Spleen (tissue), 11 donors: Measurements from ENCODE around the gene LKAAEAR1. TPM values are rescaled to one million over a fixed set of nuclear protein-coding genes. Genes with fewer than 3 reads are reported as not detected.

Experiments
- DNase-seq: peaks from one replicate; pipeline ENCODE4 v3.0.0-alpha.2; 2020
- H3K27ac ChIP-seq, 8 donors: fragments of 200-600 bp; sonication (generic) in 7 of 8; 1 replicate in 4 of 8; 2 replicates in 4 of 8; pipeline versions ENCODE4 v1.5.0 to v1.8.0; 2016 to 2021; ENCODE audit warnings: inconsistent platforms in 4 of 8, mild to moderate bottlenecking in 4 of 8, moderate library complexity in 1 of 8
- H3K27me3 ChIP-seq, 7 donors: fragments of 200-600 bp; sonication (generic) in 6 of 7; replicated peaks in 1 of 7; 1 replicate in 4 of 7; 2 replicates in 3 of 7; pipeline versions ENCODE4 v1.5.0 to v1.8.0; 2016 to 2021; ENCODE audit warnings: inconsistent platforms in 3 of 7, mild to moderate bottlenecking in 1 of 7
- H3K36me3 ChIP-seq, 6 donors: fragments of 200-600 bp; sonication (generic) in 5 of 6; 1 replicate in 4 of 6; 2 replicates in 2 of 6; pipeline versions ENCODE4 v1.5.0 to v1.8.0; 2016 to 2021; ENCODE audit warnings: inconsistent platforms in 2 of 6
- H3K4me1 ChIP-seq, 6 donors: fragments of 200-600 bp; sonication (generic) in 5 of 6; 1 replicate in 3 of 6; 2 replicates in 3 of 6; pipeline versions ENCODE4 v1.5.0 to v1.8.0; 2016 to 2021; ENCODE audit warnings: inconsistent platforms in 3 of 6
- H3K4me3 ChIP-seq, 8 donors: fragments of 200-600 bp; sonication (generic) in 7 of 8; 1 replicate in 4 of 8; 2 replicates in 4 of 8; pipeline versions ENCODE4 v1.5.0 to v1.8.0; 2016 to 2021; ENCODE audit warnings: inconsistent platforms in 4 of 8, mild to moderate bottlenecking in 4 of 8, moderate library complexity in 2 of 8
- H3K9me3 ChIP-seq, 8 donors: fragments of 200-600 bp; sonication (generic) in 7 of 8; 1 replicate in 4 of 8; 2 replicates in 4 of 8; pipeline versions ENCODE4 v1.5.0 to v1.8.0; 2016 to 2021; ENCODE audit warnings: inconsistent platforms in 4 of 8
- CTCF ChIP-seq, 11 experiments: fragments of 200-600 bp in 7 of 11; fragments of 450-650 bp in 4 of 11; sonication (generic) in 4 of 11; IDR thresholded peaks in 8 of 11; conservative IDR thresholded peaks in 3 of 11; 1 replicate in 7 of 11; 2 replicates in 4 of 11; pipeline versions ENCODE4 v1.4.0 to v1.8.0; 2016 to 2021; ENCODE audit warnings: antibody characterized with exemption in 11 of 11, inconsistent platforms in 4 of 11, mild to moderate bottlenecking in 1 of 11
- POLR2A ChIP-seq, 3 donors: fragments of 450-650 bp; IDR thresholded peaks; one replicate each; pipeline ENCODE4 v1.5.1; 2017; ENCODE audit warnings: antibody characterized with exemption in 3 of 3, mild to moderate bottlenecking in 1 of 3
- POLR2AphosphoS5 ChIP-seq, 3 donors: sonication (generic); formaldehyde crosslinking; IDR thresholded peaks; one replicate each; pipeline ENCODE4 v1.5.1; 2017; ENCODE audit warnings: antibody characterized with exemption in 3 of 3
- WGBS, 5 donors: extraction: QIAGEN DNeasy Blood & Tissue Kit in 3 of 5; methylation state at CpG; one replicate each; pipeline versions ENCODE4 v1.1.5 to v1.1.7; 2013 to 2018; 5-methylcytosine and 5-hydroxymethylcytosine counted together
- intact Hi-C: fragments of 100-400 bp; cut with DNase I; formaldehyde crosslinking; loops from one replicate; pipeline ENCODE4 v1.15.0; 2023; ENCODE audit warnings: low total_unique reads
- polyA plus RNA-seq, 3 donors: library from polyadenylated mRNA; stranded (reverse); fragments of 200-250 nt; gene quantifications; one replicate each; pipeline ENCODE4 v1.2.1, GENCODE V29; 2013
- total RNA-seq, 7 donors: library from RNA; depleted of rRNA in 3 of 7; stranded (reverse); fragments of >200 nt in 3 of 7; fragmentation: NEBNext Ultra II Directional in 4 of 7; extraction: Animal tissue kit (Norgen Biotek cat#: 25700) in 4 of 7; gene quantifications; one replicate each; pipeline versions ENCODE4 v1.1.0 to v1.2.1, GENCODE V29; 2016 to 2021
- donor health status: healthy with polysubstance abuse.
- donor health status: DM: no; HTN: no; CAD: no; lungs with moderate emphysema.
- donor health status: DM: no; HTN: no; CAD: no.
- donor health status: Bipolar disorder and iron deficiency.
- donor health status: healthy.
- donor health status: DM: no; HTN: no; CAD: no.
- donor health status: DM: yes; HTN: yes; CAD: no.

LKAAEAR1 gene
- total and polyA plus RNA-seq, 10 donors = 0.26 to 0.66 (median 0.51) TPM; not detected in 6

- intact Hi-C loops = no loop called here
- Histone ChIP-seq H3K27me3 (peaks cover 0 to 46% (median 28%) of the 10 kb centered on the region in 7 donors), H3K4me3 (no peak overlapping the region), H3K27ac (peak overlapping the region in 3 of 8 donors; percentile 4 to 70 (median 16)), H3K4me1 (peaks cover 5 to 36% (median 23%) of the 10 kb centered on the region in 6 donors), H3K36me3 (peaks cover 0 to 43% (median 13%) of the 10 kb centered on the region in 6 donors), H3K9me3 (no peaks in the 10 kb centered on the region)
- TF ChIP-seq CTCF (IDR thresholded peaks at IDR 0.05 in 8 of 11, conservative IDR thresholded peaks at IDR 0.05 in 3 of 11) (no peak), POLR2A (IDR thresholded peaks at IDR 0.05) (no peak), POLR2AphosphoS5 (IDR thresholded peaks at IDR 0.05) (peak in 1 of 3 donors; percentile 31)
- WGBS, 5 donors = 58 to 72% (median 63%) methylated on average over 14 of the region's 14 CpGs
- DNase-seq = no peak
Observed at GRCh38 chr20:64099880-64100565, 15.8 kb upstream of the LKAAEAR1 start.

- H3K27me3 ChIP-seq = peaks cover 0 to 42% (median 28%) of the 10 kb centered on the region in 7 donors
- no peaks in the 10 kb centered on the region for H3K9me3 ChIP-seq
- H3K4me3 ChIP-seq = no peak overlapping the region
- no peak for DNase-seq
- peak overlapping the region in 1 of 8 donors; percentile 70 for H3K27ac ChIP-seq
- peaks cover 0 to 43% (median 13%) of the 10 kb centered on the region in 6 donors for H3K36me3 ChIP-seq
- peaks cover 5 to 36% (median 23%) of the 10 kb centered on the region in 6 donors for H3K4me1 ChIP-seq
- WGBS, 5 donors = 88 to 94% (median 91%) methylated on average over 9 to 21 of the region's 21 CpGs
- intact Hi-C loops = no loop called here
- TF ChIP-seq POLR2AphosphoS5 (IDR thresholded peaks at IDR 0.05) = no peak
- no peak for TF ChIP-seq CTCF (IDR thresholded peaks at IDR 0.05 in 8 of 11, conservative IDR thresholded peaks at IDR 0.05 in 3 of 11)
- no peak for TF ChIP-seq POLR2A (IDR thresholded peaks at IDR 0.05)
Observed at GRCh38 chr20:64099086-64099786, 15.0 kb upstream of the LKAAEAR1 start.

GRCh38 chr20:64098471-64099013, 14.3 kb upstream of the LKAAEAR1 start:
- no peak for DNase-seq
- Histone ChIP-seq H3K4me3 (no peak overlapping the region), H3K9me3 (no peaks in the 10 kb centered on the region), H3K27me3 (peaks cover 0 to 35% (median 28%) of the 10 kb centered on the region in 7 donors), H3K4me1 (peaks cover 5 to 36% (median 23%) of the 10 kb centered on the region in 6 donors), H3K27ac (no peak overlapping the region), H3K36me3 (peaks cover 0 to 43% (median 13%) of the 10 kb centered on the region in 6 donors)
- TF ChIP-seq POLR2A (IDR thresholded peaks at IDR 0.05) (no peak), CTCF (IDR thresholded peaks at IDR 0.05 in 8 of 11, conservative IDR thresholded peaks at IDR 0.05 in 3 of 11) (no peak), POLR2AphosphoS5 (IDR thresholded peaks at IDR 0.05) (no peak)
- WGBS, 5 donors = 92 to 98% (median 94%) methylated on average over 24 to 28 of the region's 28 CpGs
- intact Hi-C loops = no loop called here

GRCh38 chr20:64096535-64096934, 12.3 kb upstream of the LKAAEAR1 start:
- Histone ChIP-seq H3K4me1 (peaks cover 0 to 22% (median 8%) of the 10 kb centered on the region in 6 donors), H3K27ac (no peak overlapping the region), H3K36me3 (peaks cover 0 to 43% (median 13%) of the 10 kb centered on the region in 6 donors), H3K27me3 (peaks cover 0 to 15% (median 8%) of the 10 kb centered on the region in 7 donors), H3K4me3 (no peak overlapping the region), H3K9me3 (no peaks in the 10 kb centered on the region)
- intact Hi-C loops = no loop called here
- WGBS, 5 donors = 80 to 96% (median 83%) methylated on average over 6 of the region's 6 CpGs
- DNase-seq = no peak
- TF ChIP-seq POLR2AphosphoS5 (IDR thresholded peaks at IDR 0.05) (no peak), POLR2A (IDR thresholded peaks at IDR 0.05) (no peak), CTCF (IDR thresholded peaks at IDR 0.05 in 8 of 11, conservative IDR thresholded peaks at IDR 0.05 in 3 of 11) (no peak)
